Fibroblast of lung (primary cell): ENCODE results near the gene FAM151B. TPM values are rescaled to one million over a fixed set of nuclear protein-coding genes. Genes with fewer than 3 reads are reported as not detected.

Source experiments
- DNase-seq, 2 donors: peaks; one replicate each; pipeline versions ENCODE4 v3.0.0 to v3.0.0-alpha.2; 2010; ENCODE audit warnings: low read depth in 2 of 2
- H2AFZ ChIP-seq: 2 replicates; pipeline ENCODE4 v1.5.1; 2012; ENCODE audit warnings: low read length, control low read depth, inconsistent platforms
- H3K27ac ChIP-seq: 2 replicates; pipeline ENCODE4 v1.5.1; 2011; ENCODE audit warnings: low read length, control low read depth; ENCODE audit not compliant: insufficient read depth
- H3K27me3 ChIP-seq: 2 replicates; pipeline ENCODE4 v1.5.1; 2011; ENCODE audit warnings: mild to moderate bottlenecking, low read length; ENCODE audit not compliant: control insufficient read depth, insufficient read depth
- H3K36me3 ChIP-seq: 2 replicates; pipeline ENCODE4 v1.5.1; 2011; ENCODE audit warnings: low read length; ENCODE audit not compliant: control insufficient read depth, insufficient read depth
- H3K4me1 ChIP-seq: 2 replicates; pipeline ENCODE4 v1.5.1; 2011; ENCODE audit warnings: low read length; ENCODE audit not compliant: control insufficient read depth, insufficient read depth; ENCODE audit errors: extremely low read depth
- H3K4me2 ChIP-seq: 2 replicates; pipeline ENCODE4 v1.5.1; 2011; ENCODE audit warnings: low read length, control low read depth; ENCODE audit not compliant: insufficient read depth; ENCODE audit errors: extremely low read depth
- H3K4me3 ChIP-seq, 4 experiments: fragments of 200-600 bp in 1 of 4; sonication (generic) in 1 of 4; replicated peaks in 1 of 4; 2 replicates each; pipeline ENCODE4 v1.5.1; 2011 to 2016; ENCODE audit warnings: low read length in 4 of 4, low read depth in 3 of 4, mild to moderate bottlenecking in 3 of 4, control low read depth in 2 of 4, inconsistent platforms in 1 of 4, mixed read lengths in 1 of 4; ENCODE audit not compliant: insufficient read depth in 1 of 4; ENCODE audit errors: control extremely low read depth in 1 of 4
- H3K79me2 ChIP-seq: 2 replicates; pipeline ENCODE4 v1.5.1; 2012; ENCODE audit warnings: mild to moderate bottlenecking, low read length, inconsistent platforms; ENCODE audit not compliant: control insufficient read depth, insufficient read depth
- H3K9ac ChIP-seq: 2 replicates; pipeline ENCODE4 v1.5.1; 2011; ENCODE audit warnings: mild to moderate bottlenecking, low read length, control low read depth; ENCODE audit not compliant: insufficient read depth
- H3K9me3 ChIP-seq: 2 replicates; pipeline ENCODE4 v1.5.1; 2012; ENCODE audit warnings: low read depth, low read length; ENCODE audit not compliant: control insufficient read depth, insufficient read depth
- H4K20me1 ChIP-seq: 2 replicates; pipeline ENCODE4 v1.5.1; 2011; ENCODE audit warnings: low read length; ENCODE audit not compliant: control insufficient read depth, insufficient read depth; ENCODE audit errors: extremely low read depth
- CTCF ChIP-seq, 2 donors: IDR thresholded peaks in 1 of 2; conservative IDR thresholded peaks in 1 of 2; 1 replicate in 1 of 2; 2 replicates in 1 of 2; pipeline ENCODE4 v1.5.1; 2011 to 2012; ENCODE audit warnings: low read length in 2 of 2, control low read depth in 1 of 2, inconsistent platforms in 1 of 2, low read depth in 1 of 2, mild to moderate bottlenecking in 1 of 2
- EZH2 ChIP-seq: IDR thresholded peaks from 2 replicates; pipeline ENCODE4 v1.5.1; 2012; ENCODE audit warnings: low read length, control low read depth, mild to moderate bottlenecking; ENCODE audit errors: missing control alignments
- polyA plus RNA-seq, 2 donors: library from polyadenylated mRNA; depleted of rRNA in 1 of 2; stranded (reverse) in 1 of 2; unstranded in 1 of 2; fragments of >200 nt; gene quantifications; 2 replicates each; pipeline ENCODE4 v1.2.1, GENCODE V29; 2011 to 2012; ENCODE audit warnings: missing spikeins in 1 of 2
- total RNA-seq: library from RNA; depleted of rRNA; stranded (reverse); fragments of >200 nt; gene quantifications from 2 replicates; pipeline ENCODE4 v1.2.1, GENCODE V29; 2014

The FAM151B gene
- total and polyA plus RNA-seq, 2 donors (not counting 1 experiment from before 2014, with no cell fraction given): 4.8 to 4.9 TPM

- H3K36me3 ChIP-seq: no peaks in the 10 kb centered on the region
Measured at GRCh38 chr5:80474929-80475328, 13.0 kb upstream of the FAM151B start.

GRCh38 chr5:80479713-80480112, 8.2 kb upstream of the FAM151B start:
- H3K79me2 ChIP-seq: no peaks in the 10 kb centered on the region
- DNase-seq: no peak
- no peaks in the 10 kb centered on the region for H4K20me1 ChIP-seq
- no peak overlapping the region for H3K4me2 ChIP-seq
- no peak overlapping the region for H3K9ac ChIP-seq
- H3K27me3 ChIP-seq: no peaks in the 10 kb centered on the region
- TF ChIP-seq EZH2: no peak
- no peak for TF ChIP-seq CTCF (conservative IDR thresholded peaks at IDR 0.05 in 1 of 2, IDR thresholded peaks at IDR 0.05 in 1 of 2; ENCODE audit: low read depth in 1 of 2, low read length in 2 of 2)
- H3K36me3 ChIP-seq: no peaks in the 10 kb centered on the region
- H3K27ac ChIP-seq: no peak overlapping the region
- no peak overlapping the region for H2AFZ ChIP-seq
- no peaks in the 10 kb centered on the region for H3K9me3 ChIP-seq
- H3K4me1 ChIP-seq: no peaks in the 10 kb centered on the region
- no peak overlapping the region for H3K4me3 ChIP-seq

More at GRCh38 chr5:80474929-80475328, 13.0 kb upstream of the FAM151B start:
- no peak overlapping the region for H3K4me2 ChIP-seq
- no peak overlapping the region for H3K4me3 ChIP-seq
- H3K27me3 ChIP-seq: no peaks in the 10 kb centered on the region
- H3K9ac ChIP-seq: no peak overlapping the region
- TF ChIP-seq EZH2 (no peak), CTCF (conservative IDR thresholded peaks at IDR 0.05 in 1 of 2, IDR thresholded peaks at IDR 0.05 in 1 of 2; ENCODE audit: low read depth in 1 of 2, low read length in 2 of 2) (no peak)
- no peaks in the 10 kb centered on the region for H3K9me3 ChIP-seq
- no peak overlapping the region for H2AFZ ChIP-seq
- H3K27ac ChIP-seq: no peak overlapping the region
- no peaks in the 10 kb centered on the region for H4K20me1 ChIP-seq
- H3K4me1 ChIP-seq: no peaks in the 10 kb centered on the region
- no peaks in the 10 kb centered on the region for H3K79me2 ChIP-seq
- DNase-seq: peak in 1 of 2 donors; percentile 61

DNA sequence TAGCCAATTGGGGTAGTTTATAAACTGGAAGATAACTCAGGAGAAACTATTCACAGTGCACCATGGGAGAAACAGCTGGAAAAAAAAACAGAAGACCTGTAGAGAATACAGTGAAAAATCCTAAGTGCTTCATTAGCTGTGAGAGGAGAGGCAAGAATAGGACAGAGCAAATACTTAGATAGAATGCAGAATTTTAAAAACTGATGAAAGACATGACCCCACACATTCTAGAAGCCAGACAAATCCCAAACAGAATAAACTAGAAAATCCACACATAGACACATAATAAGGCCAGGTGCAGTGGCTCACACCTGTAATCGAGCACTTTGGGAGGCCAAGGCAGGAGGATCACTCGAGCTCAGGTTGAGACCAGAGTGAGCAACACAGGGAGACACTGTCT, 7.5 kb upstream of the FAM151B start:
- H3K9me3 ChIP-seq: no peaks in the 10 kb centered on the region
- H3K9ac ChIP-seq: no peak overlapping the region
- H3K27me3 ChIP-seq: no peaks in the 10 kb centered on the region
- TF ChIP-seq CTCF (conservative IDR thresholded peaks at IDR 0.05 in 1 of 2, IDR thresholded peaks at IDR 0.05 in 1 of 2; ENCODE audit: low read depth in 1 of 2, low read length in 2 of 2): no peak
- TF ChIP-seq EZH2: no peak
- DNase-seq: no peak
- H3K36me3 ChIP-seq: no peaks in the 10 kb centered on the region
- no peaks in the 10 kb centered on the region for H3K79me2 ChIP-seq
- H3K4me3 ChIP-seq: no peak overlapping the region
- no peak overlapping the region for H2AFZ ChIP-seq
- H3K27ac ChIP-seq: no peak overlapping the region
- H3K4me1 ChIP-seq: no peaks in the 10 kb centered on the region
- no peaks in the 10 kb centered on the region for H4K20me1 ChIP-seq
- no peak overlapping the region for H3K4me2 ChIP-seq
